ENCODE data around the gene ROR1. TPM values are rescaled to one million over a fixed set of nuclear protein-coding genes. Genes with fewer than 3 reads are reported as not detected.

Gene ROR1
- total RNA-seq, 1 experiment from 2014 or later, result 2.7 TPM

DNA sequence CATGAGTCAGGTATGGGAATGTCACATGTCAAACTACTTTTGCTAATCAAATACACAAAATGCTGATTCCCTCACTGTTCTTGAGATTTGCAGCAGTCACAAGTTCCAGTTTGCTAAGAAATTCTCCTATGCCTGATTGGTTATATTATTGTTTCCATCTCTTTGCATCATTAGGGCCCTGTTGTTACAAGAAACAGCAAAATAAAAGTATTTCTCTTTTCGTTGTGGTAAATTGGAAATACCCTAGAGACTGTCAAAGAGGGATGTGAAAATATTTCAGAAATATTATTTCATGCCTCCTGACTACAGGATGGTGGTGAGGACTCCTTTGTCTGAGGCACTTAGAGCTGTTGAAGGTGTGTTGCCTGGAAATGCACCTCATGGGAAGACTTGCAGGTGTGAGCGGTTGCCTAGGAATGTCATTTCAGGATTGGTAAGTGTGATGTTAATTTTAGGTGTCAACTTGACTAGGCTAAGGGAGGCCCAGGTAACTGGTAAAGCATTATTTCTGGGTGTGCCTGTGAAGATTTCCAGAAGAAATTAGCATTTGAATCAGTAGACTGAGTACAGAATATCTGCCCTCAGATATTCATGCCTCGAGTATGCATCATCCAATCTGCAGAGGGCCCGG lies 117.4 kb downstream of the ROR1 start:
- Histone ChIP-seq H3K4me3 (replicated peaks in 1 of 2; ENCODE audit: low read depth in 1 of 2, low read length in 2 of 2) (no peak overlapping the region), H3K9ac (ENCODE audit: low read length) (no peak overlapping the region), H3K4me1 (ENCODE audit: control insufficient read depth in 1 of 2, insufficient read depth in 2 of 2, low read length in 2 of 2) (peaks cover 4 to 5% of the 10 kb centered on the region in 2 experiments; a peak in 2 of 4 replicates), H3K9me2 (ENCODE audit: insufficient read depth) (no peaks in the 10 kb centered on the region), H3K79me2 (ENCODE audit: insufficient read depth, low read length) (no peaks in the 10 kb centered on the region), H3K27me3 (ENCODE audit: insufficient read depth, low read length) (no peaks in the 10 kb centered on the region), H3K27ac (ENCODE audit: low read depth, low read length) (no peak overlapping the region), H3K4me2 (ENCODE audit: low read length) (no peak overlapping the region), H3K36me3 (ENCODE audit: control insufficient read depth in 1 of 2, insufficient read depth in 2 of 2, low read length in 2 of 2) (no peaks in the 10 kb centered on the region), H2AFZ (ENCODE audit: low read depth, low read length, poor library complexity, severe bottlenecking) (no peak overlapping the region), H4K20me1 (ENCODE audit: insufficient read depth) (no peaks in the 10 kb centered on the region), H3K9me3 (ENCODE audit: control insufficient read depth in 1 of 2, insufficient read depth in 1 of 2, low read depth in 1 of 2, low read length in 2 of 2) (no peaks in the 10 kb centered on the region; a peak in 1 of 4 replicates)
- TF ChIP-seq SRF (IDR thresholded peaks at IDR 0.05; ENCODE audit: low read depth) (no peak), MAX (IDR thresholded peaks at IDR 0.05) (no peak), EZH2phosphoT487 (IDR thresholded peaks at IDR 0.05; ENCODE audit: borderline replicate concordance) (no peak), RAD21 (IDR thresholded peaks at IDR 0.05; ENCODE audit: low read depth) (no peak), REST (IDR thresholded peaks at IDR 0.05; ENCODE audit: low read depth) (no peak), FOSL1 (IDR thresholded peaks at IDR 0.05; ENCODE audit: low read depth) (no peak), ELF1 (IDR thresholded peaks at IDR 0.05; ENCODE audit: borderline replicate concordance, low read depth) (no peak)
- ChIA-PET CTCF (no interaction called here), RAD21 (ENCODE audit: low non-redundant PET in 1 of 2, low total read pairs in 2 of 2, uncharacterized antibody in 2 of 2, unreplicated experiment in 2 of 2) (no interaction called here), POLR2A (no interaction called here)
- ATAC-seq, result no peak
- intact Hi-C loops (cut with micrococcal nuclease), result no loop called here
- no TSS peak for BruUV-seq (replicated peaks)
- no peak for DNase-seq (ENCODE audit: low read depth, low spot score)

All from HCT116 (cell line).